Measurements from ENCODE around the gene TMEM178B. TPM values are rescaled to one million over a fixed set of nuclear protein-coding genes. Genes with fewer than 3 reads are reported as not detected.

The TMEM178B gene
- total and polyA plus RNA-seq, 9 donors = 0.10 to 1.6 (median 0.30) TPM

DNA sequence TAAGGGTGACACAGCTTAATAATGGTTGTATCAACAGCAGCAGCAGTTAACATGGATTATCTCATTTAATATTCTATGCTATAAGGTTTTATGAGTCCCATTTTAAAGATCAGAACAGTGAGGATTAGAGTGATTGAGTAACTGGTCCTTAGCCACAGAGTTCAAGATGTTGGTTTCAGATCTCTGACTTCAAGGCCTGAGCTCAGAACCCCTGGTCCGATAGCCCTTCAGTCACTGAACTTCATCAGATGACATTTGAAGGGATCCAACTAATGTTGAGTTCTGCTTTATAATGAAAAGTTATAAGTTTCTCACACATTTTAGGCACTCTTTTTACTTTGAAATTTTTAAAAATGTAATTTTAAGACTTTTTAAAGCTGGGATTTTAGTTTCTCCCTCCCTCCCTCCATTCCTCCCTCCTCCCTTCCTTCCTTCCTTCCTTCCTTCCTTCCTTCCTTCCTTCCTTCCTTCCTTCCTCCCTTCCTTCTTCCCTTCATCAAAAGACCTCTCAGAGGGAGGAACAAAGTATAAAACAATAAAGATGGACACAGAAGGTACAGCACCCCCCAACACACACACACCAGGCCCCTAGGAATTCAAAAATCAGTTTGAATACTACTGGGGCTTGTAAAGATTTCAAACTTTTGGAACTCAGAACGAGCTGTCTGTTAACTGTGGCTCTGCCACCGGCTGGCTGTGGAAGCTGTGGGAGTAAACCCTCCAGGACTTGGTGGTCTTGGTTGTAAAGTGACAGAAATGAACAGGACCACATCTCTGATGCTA, 270.5 kb downstream of the TMEM178B start:
- WGBS, 3 donors = 70 to 76% (median 72%) methylated on average over 3 of the region's 3 CpGs

DNA sequence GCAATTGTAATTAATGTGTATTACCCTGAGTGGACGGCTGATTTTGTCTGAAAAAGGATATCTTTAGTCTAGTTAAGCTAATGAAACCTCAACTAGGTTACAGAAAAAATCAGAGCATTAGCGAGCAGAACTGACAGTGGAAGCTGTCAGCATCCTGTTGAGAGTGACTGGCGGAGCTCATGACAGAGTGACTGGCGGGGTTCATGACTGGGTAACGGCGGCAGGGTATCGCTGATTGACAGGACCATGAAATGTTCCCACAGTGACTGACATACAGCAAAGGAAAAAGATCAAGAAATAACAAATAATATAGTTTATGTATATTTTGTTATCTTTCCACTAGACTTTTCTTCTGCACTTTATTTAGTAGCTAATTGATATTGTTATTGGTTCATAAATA, 274.9 kb downstream of the TMEM178B start:
- Histone ChIP-seq H3K4me1 (ENCODE audit: insufficient read depth) (no peaks in the 10 kb centered on the region), H3K27me3 (no peaks in the 10 kb centered on the region), H3K4me3 (no peak overlapping the region), H3K27ac (no peak overlapping the region), H3K9me3 (no peaks in the 10 kb centered on the region), H3K36me3 (no peaks in the 10 kb centered on the region)
- intact Hi-C loops (cut with DNase I) = no loop called here
- no peak for DNase-seq
- TF ChIP-seq EP300 (IDR thresholded peaks at IDR 0.05) = no peak
- TF ChIP-seq POLR2A (IDR thresholded peaks at IDR 0.05) = no peak
- no peak for TF ChIP-seq CTCF (IDR thresholded peaks at IDR 0.05)
- WGBS, 3 donors = 80 to 84% (median 81%) methylated on average over 7 of the region's 7 CpGs

More for the DNA sequence above, 270.5 kb downstream of the TMEM178B start:
- DNase-seq = no peak
- no peak overlapping the region for H3K27ac ChIP-seq
- no peaks in the 10 kb centered on the region for H3K9me3 ChIP-seq
- no peak for TF ChIP-seq POLR2A (IDR thresholded peaks at IDR 0.05)
- no peak for TF ChIP-seq CTCF (IDR thresholded peaks at IDR 0.05)
- TF ChIP-seq EP300 (IDR thresholded peaks at IDR 0.05) = no peak
- no peaks in the 10 kb centered on the region for H3K36me3 ChIP-seq
- no peak overlapping the region for H3K4me3 ChIP-seq
- H3K27me3 ChIP-seq = no peaks in the 10 kb centered on the region
- no peaks in the 10 kb centered on the region for H3K4me1 ChIP-seq (ENCODE audit: insufficient read depth)
- intact Hi-C loops (cut with DNase I) = no loop called here

DNA sequence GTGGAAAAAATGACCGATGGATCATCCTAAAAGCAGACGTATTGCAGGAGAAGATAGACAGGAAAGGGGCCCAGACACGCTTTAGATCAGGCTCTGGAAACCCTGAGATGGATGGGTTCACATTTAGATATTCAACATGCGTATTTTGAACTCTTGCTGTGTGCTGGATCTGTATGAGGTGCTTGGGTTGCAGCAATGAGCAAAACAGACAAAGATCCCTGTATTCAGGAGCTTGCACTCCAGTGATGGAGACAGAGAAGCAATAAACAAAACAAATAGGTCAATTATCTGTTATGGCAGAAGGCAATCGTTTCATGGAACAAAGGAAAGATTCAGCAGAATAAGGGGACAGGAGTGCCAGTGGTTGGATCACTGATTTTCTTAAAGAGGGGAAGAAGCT, 275.5 kb downstream of the TMEM178B start:
- H3K27ac ChIP-seq = no peak overlapping the region
- no peaks in the 10 kb centered on the region for H3K4me1 ChIP-seq (ENCODE audit: insufficient read depth)
- no peaks in the 10 kb centered on the region for H3K27me3 ChIP-seq
- H3K4me3 ChIP-seq = no peak overlapping the region
- intact Hi-C loops (cut with DNase I) = no loop called here
- no peak for TF ChIP-seq POLR2A (IDR thresholded peaks at IDR 0.05)
- no peaks in the 10 kb centered on the region for H3K9me3 ChIP-seq
- DNase-seq = no peak
- H3K36me3 ChIP-seq = no peaks in the 10 kb centered on the region
- WGBS, 3 donors = 74 to 82% (median 79%) methylated on average over 5 of the region's 5 CpGs

- Histone ChIP-seq H3K36me3 (no peaks in the 10 kb centered on the region), H3K27me3 (no peaks in the 10 kb centered on the region), H3K27ac (no peak overlapping the region), H3K4me3 (no peak overlapping the region), H3K9me3 (no peaks in the 10 kb centered on the region), H3K4me1 (ENCODE audit: insufficient read depth) (no peaks in the 10 kb centered on the region)
- no peak for DNase-seq
- WGBS, 3 donors = 62 to 73% (median 71%) methylated on average over 2 of the region's 2 CpGs
- intact Hi-C loops (cut with DNase I) = no loop called here
- TF ChIP-seq CTCF (IDR thresholded peaks at IDR 0.05) = no peak
- TF ChIP-seq POLR2A (IDR thresholded peaks at IDR 0.05) = no peak
- no peak for TF ChIP-seq EP300 (IDR thresholded peaks at IDR 0.05)
Observed at GRCh38 chr7:141349804-141350203, 275.9 kb downstream of the TMEM178B start.

DNA sequence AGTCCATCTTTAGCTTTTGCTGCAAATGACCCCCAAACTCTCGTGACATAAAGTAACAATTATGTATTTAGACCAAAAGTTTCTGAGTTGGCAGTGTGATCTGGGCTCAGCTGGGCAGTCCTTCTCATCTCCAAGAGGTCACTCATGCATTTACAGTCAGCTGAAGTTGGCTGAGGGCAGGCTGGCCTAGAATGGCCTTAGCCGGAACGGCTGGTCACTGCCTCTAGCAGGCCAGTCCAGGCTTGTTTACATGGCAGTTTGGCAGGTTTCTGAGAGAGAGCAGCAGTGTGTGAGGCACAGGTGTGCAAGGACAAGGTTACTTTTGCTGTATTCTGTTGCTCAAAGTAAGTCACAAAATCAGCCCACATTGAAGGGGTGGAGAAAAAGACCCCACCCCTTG, 277.3 kb downstream of the TMEM178B start:
- no peaks in the 10 kb centered on the region for H3K36me3 ChIP-seq
- H3K27ac ChIP-seq = no peak overlapping the region
- H3K27me3 ChIP-seq = no peaks in the 10 kb centered on the region
- TF ChIP-seq POLR2A (IDR thresholded peaks at IDR 0.05) = no peak
- no peak for TF ChIP-seq EP300 (IDR thresholded peaks at IDR 0.05)
- no peak for TF ChIP-seq CTCF (IDR thresholded peaks at IDR 0.05)
- no peaks in the 10 kb centered on the region for H3K4me1 ChIP-seq (ENCODE audit: insufficient read depth)
- no peak for DNase-seq
- H3K9me3 ChIP-seq = no peaks in the 10 kb centered on the region
- no peak overlapping the region for H3K4me3 ChIP-seq
- WGBS, 3 donors = 73 to 76% (median 76%) methylated on average over 3 of the region's 3 CpGs
- intact Hi-C loops (cut with DNase I) = no loop called here

All from ovary (tissue), 9 donors.